ENCODE data around the gene SEL1L3. TPM values are rescaled to one million over a fixed set of nuclear protein-coding genes. Genes with fewer than 3 reads are reported as not detected.

SEL1L3 gene
- total RNA-seq, 2 experiments from 2014 or later, result 47.6 to 63.4 TPM

DNA sequence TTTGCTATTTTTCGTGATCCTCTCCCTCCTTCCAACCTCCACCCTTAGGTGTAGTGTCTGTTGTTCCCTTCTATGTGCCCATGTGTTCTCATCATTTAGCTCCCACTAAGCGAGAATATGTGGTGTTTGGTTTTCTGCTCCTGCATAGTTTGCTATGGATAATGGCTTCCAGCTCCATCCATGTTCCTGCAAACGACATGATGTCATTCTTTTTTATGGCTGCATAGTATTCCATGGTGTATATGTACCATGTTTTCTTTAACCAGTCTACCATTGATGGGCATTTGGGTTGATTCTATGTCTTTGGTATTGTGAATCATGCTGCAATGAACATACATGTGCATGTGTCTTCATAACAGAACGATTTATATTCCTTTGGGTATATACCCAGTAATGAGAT is 102.7 kb downstream of the SEL1L3 start:
- CTCF ChIA-PET, result no interaction called here
- DNase-seq, result no peak
- Mint-ChIP-seq H3K27me3 (no peaks in the 10 kb centered on the region), H3K36me3 (ENCODE audit: low read depth) (peaks cover 42% of the 10 kb centered on the region), H3K4me3 (no peak overlapping the region), H3K27ac (no peak overlapping the region), H3K9me3 (no peaks in the 10 kb centered on the region), H3K4me1 (no peaks in the 10 kb centered on the region)
- POLR2A ChIA-PET, result no interaction called here

DNA sequence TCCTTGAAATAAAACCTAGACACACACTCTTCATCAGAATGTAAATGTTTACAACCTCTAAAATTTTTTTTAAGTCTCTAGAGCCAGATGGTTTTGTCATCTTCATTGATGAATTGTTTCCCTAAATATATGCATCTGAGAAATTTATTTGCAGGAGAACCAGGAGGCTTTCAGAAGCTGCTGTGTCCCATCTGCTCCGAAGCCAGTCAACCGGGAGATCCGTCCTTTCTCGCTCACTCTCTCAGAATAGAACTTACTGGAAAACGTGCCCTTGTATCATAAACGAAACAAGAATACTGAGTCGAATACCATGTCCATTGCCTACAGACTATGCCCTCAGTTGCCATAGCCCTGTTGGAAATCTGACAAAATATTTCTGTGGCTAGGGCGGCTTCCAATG is 103.7 kb downstream of the SEL1L3 start:
- CTCF ChIA-PET, result no interaction called here

DNA sequence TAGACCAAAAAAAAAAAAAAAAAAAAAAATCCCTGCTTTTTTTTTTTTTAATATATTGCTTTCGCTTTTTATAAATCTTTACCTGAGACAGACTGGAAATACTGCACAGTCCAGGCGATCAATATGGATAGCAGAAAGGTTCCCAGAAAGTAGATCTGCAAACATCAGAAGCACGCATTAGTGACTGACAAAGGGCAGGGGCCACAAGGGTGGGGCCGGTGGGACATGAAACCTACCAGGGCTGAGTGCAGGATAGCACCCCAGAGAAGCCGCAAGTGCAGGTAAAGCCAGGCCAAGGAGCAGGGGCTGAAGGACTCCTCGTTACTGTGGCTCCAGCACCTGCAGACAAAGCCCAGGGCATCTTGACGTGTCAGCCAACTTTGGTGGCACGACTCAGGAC is 105.3 kb downstream of the SEL1L3 start:
- Mint-ChIP-seq H3K9me3 (no peaks in the 10 kb centered on the region), H3K27me3 (no peaks in the 10 kb centered on the region), H3K36me3 (ENCODE audit: low read depth) (peaks cover 32% of the 10 kb centered on the region), H3K27ac (no peak overlapping the region), H3K4me1 (no peaks in the 10 kb centered on the region), H3K4me3 (no peak overlapping the region)
- POLR2A ChIA-PET, result no interaction called here
- no peak for DNase-seq
- CTCF ChIA-PET, result no interaction called here

More for the DNA sequence above, 103.7 kb downstream of the SEL1L3 start:
- Mint-ChIP-seq H3K27me3 (no peaks in the 10 kb centered on the region), H3K36me3 (ENCODE audit: low read depth) (peaks cover 34% of the 10 kb centered on the region), H3K4me1 (no peaks in the 10 kb centered on the region), H3K4me3 (no peak overlapping the region), H3K9me3 (no peaks in the 10 kb centered on the region), H3K27ac (no peak overlapping the region)
- POLR2A ChIA-PET, result no interaction called here
- DNase-seq, result no peak

DNA sequence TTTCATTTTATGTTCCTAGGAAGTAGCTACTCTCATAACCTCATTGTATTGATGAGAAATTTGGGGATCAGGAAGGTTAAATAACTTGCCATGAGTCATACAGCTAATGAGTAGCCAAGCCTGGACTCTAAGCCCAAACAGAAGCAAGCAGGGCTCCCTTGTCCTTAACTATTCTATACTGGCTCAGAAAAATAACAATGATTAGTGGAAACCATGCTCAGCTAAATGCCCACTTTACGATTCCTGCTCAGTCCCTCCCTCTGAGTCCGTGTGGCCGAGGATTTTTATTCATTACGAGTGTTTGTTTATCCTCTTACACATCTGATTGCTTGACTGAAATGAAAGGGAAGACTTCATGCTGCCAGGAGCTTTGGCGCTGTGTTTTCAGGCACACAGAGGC is 106.3 kb downstream of the SEL1L3 start:
- no peak overlapping the region for H3K4me3 Mint-ChIP-seq
- H3K27ac Mint-ChIP-seq, result no peak overlapping the region
- no peaks in the 10 kb centered on the region for H3K27me3 Mint-ChIP-seq
- POLR2A ChIA-PET, result no interaction called here
- DNase-seq, result no peak
- H3K4me1 Mint-ChIP-seq, result no peaks in the 10 kb centered on the region
- peaks cover 29% of the 10 kb centered on the region for H3K36me3 Mint-ChIP-seq (ENCODE audit: low read depth)
- CTCF ChIA-PET, result no interaction called here
- no peaks in the 10 kb centered on the region for H3K9me3 Mint-ChIP-seq

DNA sequence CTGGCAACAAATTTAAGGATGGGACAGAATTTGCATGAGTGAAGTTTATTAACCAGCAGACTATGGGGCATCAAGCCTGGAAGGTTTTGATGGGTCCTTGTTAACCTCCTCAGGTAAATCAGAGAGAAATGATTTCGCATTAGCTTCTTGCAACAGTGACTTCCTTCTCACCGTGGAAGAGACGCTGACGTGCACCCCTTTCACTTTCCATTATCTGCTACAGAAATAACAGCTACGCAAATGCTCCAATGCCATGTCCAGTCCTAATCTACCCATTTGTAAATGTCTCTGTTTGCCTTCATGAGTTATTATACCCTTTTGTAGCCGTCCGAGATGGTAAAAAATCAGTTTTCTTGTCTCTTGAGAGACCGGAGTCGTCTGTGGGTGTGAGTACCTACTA is 106.9 kb downstream of the SEL1L3 start:
- POLR2A ChIA-PET, result no interaction called here

DNA sequence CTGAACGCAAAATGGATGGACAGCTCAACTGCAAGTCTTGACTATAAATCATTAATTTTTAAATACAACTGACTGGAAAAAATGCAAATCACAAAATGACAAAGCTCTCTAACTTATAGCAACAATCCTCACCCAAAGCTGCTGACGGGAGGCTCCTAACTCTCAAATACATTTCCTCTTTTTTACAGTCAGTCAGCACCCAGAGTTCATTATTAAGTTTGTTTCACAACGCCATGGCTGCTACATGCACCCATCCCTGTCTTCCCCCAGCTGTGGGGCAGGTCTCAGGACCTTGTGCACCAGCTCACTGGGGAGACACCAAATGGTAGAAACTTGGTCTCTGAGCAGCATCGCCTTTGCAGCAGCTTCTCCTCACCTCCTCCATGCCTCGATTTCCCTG is 109.5 kb downstream of the SEL1L3 start:
- Mint-ChIP-seq H3K27ac (no peak overlapping the region), H3K27me3 (no peaks in the 10 kb centered on the region), H3K9me3 (no peaks in the 10 kb centered on the region), H3K36me3 (ENCODE audit: low read depth) (peaks cover 8% of the 10 kb centered on the region), H3K4me3 (no peak overlapping the region), H3K4me1 (no peaks in the 10 kb centered on the region)
- DNase-seq, result no peak
- POLR2A ChIA-PET, result no interaction called here
- CTCF ChIA-PET, result interaction anchor here (1.4 kb wide), 1 partner anchor 15 kb away, joined by 5 read pairs; no protein-coding TSS in a partner anchor

More for the DNA sequence above, 106.9 kb downstream of the SEL1L3 start:
- Mint-ChIP-seq H3K36me3 (ENCODE audit: low read depth) (peaks cover 26% of the 10 kb centered on the region), H3K27me3 (no peaks in the 10 kb centered on the region), H3K4me1 (no peaks in the 10 kb centered on the region), H3K4me3 (no peak overlapping the region), H3K9me3 (no peaks in the 10 kb centered on the region), H3K27ac (no peak overlapping the region)
- no peak for DNase-seq
- CTCF ChIA-PET, result no interaction called here

DNA sequence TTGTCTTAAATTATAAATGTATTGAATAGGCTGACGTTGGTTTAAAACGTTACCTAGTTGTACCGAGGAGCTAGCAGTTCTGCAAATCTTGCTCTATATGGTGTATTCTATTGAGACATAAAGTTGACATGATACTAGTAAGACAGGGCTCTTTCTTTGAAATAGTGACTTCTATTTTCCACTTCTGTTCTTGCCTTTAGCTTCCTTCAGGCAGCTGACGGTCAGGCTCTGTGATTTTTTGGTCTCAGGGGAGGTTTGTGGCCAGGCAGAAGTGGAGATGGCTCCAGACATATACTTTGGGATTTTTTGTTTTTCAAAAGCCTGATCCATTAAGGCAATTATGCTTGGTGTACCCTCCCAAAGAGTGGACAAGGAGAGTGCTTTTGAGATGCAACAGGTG is 111.9 kb downstream of the SEL1L3 start:
- no peaks in the 10 kb centered on the region for H3K27me3 Mint-ChIP-seq
- peaks cover 8% of the 10 kb centered on the region for H3K36me3 Mint-ChIP-seq (ENCODE audit: low read depth)
- H3K9me3 Mint-ChIP-seq, result no peaks in the 10 kb centered on the region
- DNase-seq, result no peak
- ChIA-PET POLR2A (no interaction called here), CTCF (no interaction called here)
- H3K4me3 Mint-ChIP-seq, result no peak overlapping the region
- no peaks in the 10 kb centered on the region for H3K4me1 Mint-ChIP-seq
- H3K27ac Mint-ChIP-seq, result no peak overlapping the region

DNA sequence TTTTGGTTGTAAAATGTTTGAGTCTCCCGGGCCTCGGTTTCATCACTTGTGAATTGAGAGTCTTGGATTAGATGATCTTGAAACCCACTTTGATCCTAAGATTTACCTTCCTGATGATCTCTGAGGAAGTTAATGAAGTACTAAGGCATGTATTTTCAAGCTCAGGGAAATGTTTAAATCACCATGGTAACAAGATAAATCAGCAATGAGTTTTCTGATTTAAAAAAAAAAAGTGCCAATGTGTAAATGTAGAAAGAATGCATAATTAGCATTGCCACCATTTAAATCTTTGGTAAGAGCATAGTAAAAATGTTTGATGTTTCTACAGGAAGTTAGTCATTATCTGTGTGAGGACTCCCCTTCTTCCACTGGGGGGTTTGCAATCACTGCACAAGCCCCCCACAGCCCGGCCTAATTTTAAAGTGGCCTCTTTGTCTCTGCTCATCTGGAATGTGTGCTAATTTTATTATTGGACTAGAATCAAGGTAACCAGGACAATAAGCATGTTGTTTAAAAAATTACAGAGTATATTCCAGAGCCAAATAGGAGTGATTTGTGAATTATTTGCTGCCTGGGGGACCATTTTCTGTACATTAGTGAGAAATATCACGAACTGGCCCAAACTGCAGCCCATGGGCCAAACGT is 113.5 kb downstream of the SEL1L3 start:
- Mint-ChIP-seq H3K9me3 (no peaks in the 10 kb centered on the region), H3K4me1 (no peaks in the 10 kb centered on the region), H3K27me3 (no peaks in the 10 kb centered on the region), H3K4me3 (no peak overlapping the region), H3K27ac (no peak overlapping the region), H3K36me3 (ENCODE audit: low read depth) (peaks cover 5% of the 10 kb centered on the region)
- ChIA-PET POLR2A (no interaction called here), CTCF (interaction anchor here (0.6 to 0.7 kb wide), 2 partner anchors 45 to 119 kb away, joined by 4 read pairs; no protein-coding TSS in a partner anchor)
- no peak for DNase-seq

DNA sequence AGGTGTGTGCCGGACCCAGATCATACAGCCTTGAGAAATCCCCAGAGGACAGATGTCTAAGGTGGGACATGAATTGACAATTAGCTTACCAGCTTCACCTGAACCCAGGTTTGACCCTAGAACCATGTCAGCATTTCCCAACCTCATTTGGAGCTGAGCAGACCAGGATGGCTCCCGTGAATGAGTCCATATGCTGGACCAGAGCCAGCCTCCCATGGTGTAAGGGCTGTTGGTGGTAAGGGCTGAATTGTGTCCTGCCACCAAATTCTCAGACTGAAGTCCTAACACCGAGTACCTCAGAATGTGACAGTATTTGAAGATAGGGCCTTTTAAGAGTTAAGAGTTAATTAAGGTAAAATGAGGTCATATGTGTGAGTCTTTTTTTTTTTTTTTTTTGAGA is 118.8 kb downstream of the SEL1L3 start:
- H3K9me3 Mint-ChIP-seq, result no peaks in the 10 kb centered on the region
- H3K27ac Mint-ChIP-seq, result no peak overlapping the region
- no peaks in the 10 kb centered on the region for H3K36me3 Mint-ChIP-seq (ENCODE audit: low read depth)
- ChIA-PET CTCF (interaction anchor here (0.5 kb wide), 1 partner anchor 116 kb away, joined by 4 read pairs; no protein-coding TSS in a partner anchor), POLR2A (no interaction called here)
- H3K4me1 Mint-ChIP-seq, result no peaks in the 10 kb centered on the region
- no peak overlapping the region for H3K4me3 Mint-ChIP-seq
- H3K27me3 Mint-ChIP-seq, result no peaks in the 10 kb centered on the region
- DNase-seq, result no peak

DNA sequence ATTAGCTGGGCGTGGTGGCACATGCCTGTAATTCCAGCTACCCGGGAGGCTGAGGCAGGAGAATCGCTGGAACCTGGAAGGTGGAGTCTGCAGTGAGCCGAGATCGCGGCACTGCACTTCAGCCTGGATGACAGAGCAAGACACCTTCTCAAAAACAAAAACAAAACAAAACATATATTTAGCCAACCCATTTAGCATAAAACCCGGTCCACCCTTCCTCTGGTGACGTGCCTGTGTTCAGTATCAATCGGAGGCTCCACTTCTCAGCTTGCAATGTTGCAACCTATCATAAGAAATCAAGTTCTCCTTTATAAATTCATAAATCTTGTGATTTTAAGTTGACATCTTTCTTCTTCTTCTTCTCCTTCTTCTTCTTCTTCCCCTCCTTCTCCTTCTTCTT is 133.2 kb downstream of the SEL1L3 start:
- H3K36me3 Mint-ChIP-seq (ENCODE audit: low read depth), result no peaks in the 10 kb centered on the region
- H3K4me1 Mint-ChIP-seq, result no peaks in the 10 kb centered on the region
- ChIA-PET CTCF (no interaction called here), POLR2A (no interaction called here)
- peaks cover 5% of the 10 kb centered on the region for H3K27me3 Mint-ChIP-seq
- H3K9me3 Mint-ChIP-seq, result peaks cover 3% of the 10 kb centered on the region
- H3K4me3 Mint-ChIP-seq, result no peak overlapping the region
- H3K27ac Mint-ChIP-seq, result no peak overlapping the region
- DNase-seq, result no peak

DNA sequence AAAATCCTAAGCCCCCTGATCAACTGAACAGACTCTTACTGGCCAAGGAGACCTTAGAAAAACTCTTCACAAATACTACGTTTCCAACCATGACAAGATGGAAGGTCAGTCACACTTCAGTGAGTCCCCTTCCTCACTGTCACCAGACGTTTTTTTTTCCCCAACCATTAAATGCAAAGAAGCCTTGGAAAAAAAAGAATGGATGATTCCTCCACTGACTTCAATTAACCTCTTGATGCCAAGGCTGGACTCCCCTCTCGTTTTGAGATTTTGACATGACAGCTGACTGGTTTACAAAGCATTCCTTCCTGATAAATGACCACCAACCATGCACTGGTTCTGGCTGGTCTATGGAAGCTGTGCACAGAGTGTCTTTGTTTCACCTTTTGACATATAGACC is 133.9 kb downstream of the SEL1L3 start:
- POLR2A ChIA-PET, result no interaction called here
- H3K27ac Mint-ChIP-seq, result no peak overlapping the region
- H3K27me3 Mint-ChIP-seq, result peaks cover 4% of the 10 kb centered on the region
- peaks cover 3% of the 10 kb centered on the region for H3K9me3 Mint-ChIP-seq
- no peaks in the 10 kb centered on the region for H3K36me3 Mint-ChIP-seq (ENCODE audit: low read depth)
- H3K4me3 Mint-ChIP-seq, result no peak overlapping the region
- DNase-seq, result no peak
- no peaks in the 10 kb centered on the region for H3K4me1 Mint-ChIP-seq
- CTCF ChIA-PET, result no interaction called here

DNA sequence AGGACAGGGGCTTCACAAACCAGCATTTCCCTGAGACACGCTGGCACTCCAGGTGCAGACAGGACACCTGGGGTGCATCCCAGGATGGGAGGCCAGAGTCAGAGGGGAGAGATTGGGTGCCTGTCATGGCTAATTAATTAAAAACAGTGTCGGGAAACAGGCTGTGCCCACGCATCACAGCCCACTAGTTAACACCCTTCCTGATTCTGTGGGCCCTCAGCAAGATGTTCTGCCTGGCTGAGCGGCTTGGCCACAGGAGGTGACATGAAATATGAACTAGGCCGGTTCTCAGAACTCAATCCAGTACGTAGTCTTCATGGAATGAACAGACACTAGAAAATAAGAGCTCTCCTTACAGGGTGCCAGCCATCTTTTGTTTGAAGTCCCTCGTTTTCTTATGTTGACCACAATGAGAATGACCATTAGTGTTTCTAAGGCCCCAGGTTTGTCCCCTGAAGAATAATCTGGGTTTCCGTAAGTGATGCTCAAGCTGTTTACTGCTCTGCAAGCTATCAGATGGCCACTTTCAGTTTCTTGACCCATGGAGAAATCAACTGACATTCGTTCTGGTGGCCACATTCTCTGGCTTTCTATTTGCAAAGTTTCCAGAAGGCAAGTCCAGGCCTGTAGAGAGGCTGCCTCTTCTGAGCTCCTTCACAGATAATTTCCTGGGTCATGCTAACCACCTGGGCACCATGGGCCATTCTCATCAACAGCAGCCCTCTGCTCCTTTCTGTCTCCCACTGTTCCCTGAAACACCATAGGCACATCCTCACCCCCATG is 134.9 kb downstream of the SEL1L3 start:
- H3K4me3 Mint-ChIP-seq, result no peak overlapping the region
- no peaks in the 10 kb centered on the region for H3K4me1 Mint-ChIP-seq
- no peaks in the 10 kb centered on the region for H3K36me3 Mint-ChIP-seq (ENCODE audit: low read depth)
- ChIA-PET POLR2A (no interaction called here), CTCF (interaction anchor here (1.0 kb wide), 1 partner anchor 10 kb away, joined by 3 read pairs; no protein-coding TSS in a partner anchor)
- DNase-seq, result no peak
- H3K27me3 Mint-ChIP-seq, result peaks cover 2% of the 10 kb centered on the region
- H3K27ac Mint-ChIP-seq, result no peak overlapping the region
- H3K9me3 Mint-ChIP-seq, result peaks cover 3% of the 10 kb centered on the region

DNA sequence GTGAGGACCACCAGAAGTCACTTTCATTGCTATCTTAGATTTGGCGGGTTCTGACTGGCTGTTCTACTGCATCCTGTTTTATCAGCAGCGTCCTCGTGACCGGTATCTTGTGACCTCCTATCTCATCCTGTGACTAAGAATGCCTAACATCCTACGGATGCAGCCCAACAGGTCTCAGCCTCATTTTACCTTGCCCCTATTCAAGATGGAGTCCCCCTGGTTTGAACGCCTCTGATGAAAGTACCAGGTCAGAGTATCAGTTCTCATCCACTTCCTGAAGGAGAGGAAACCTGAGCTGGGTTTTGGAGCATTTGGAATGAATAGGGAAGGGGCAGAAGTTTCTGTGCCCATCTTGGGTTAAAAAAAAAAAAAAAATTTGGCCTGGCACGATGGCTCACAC is 136.9 kb downstream of the SEL1L3 start:
- DNase-seq, result no peak
- no peaks in the 10 kb centered on the region for H3K36me3 Mint-ChIP-seq (ENCODE audit: low read depth)
- no peak overlapping the region for H3K4me3 Mint-ChIP-seq
- H3K27ac Mint-ChIP-seq, result no peak overlapping the region
- no peaks in the 10 kb centered on the region for H3K4me1 Mint-ChIP-seq
- peaks cover 3% of the 10 kb centered on the region for H3K9me3 Mint-ChIP-seq
- ChIA-PET POLR2A (no interaction called here), CTCF (no interaction called here)
- H3K27me3 Mint-ChIP-seq, result peaks cover 2% of the 10 kb centered on the region

DNA sequence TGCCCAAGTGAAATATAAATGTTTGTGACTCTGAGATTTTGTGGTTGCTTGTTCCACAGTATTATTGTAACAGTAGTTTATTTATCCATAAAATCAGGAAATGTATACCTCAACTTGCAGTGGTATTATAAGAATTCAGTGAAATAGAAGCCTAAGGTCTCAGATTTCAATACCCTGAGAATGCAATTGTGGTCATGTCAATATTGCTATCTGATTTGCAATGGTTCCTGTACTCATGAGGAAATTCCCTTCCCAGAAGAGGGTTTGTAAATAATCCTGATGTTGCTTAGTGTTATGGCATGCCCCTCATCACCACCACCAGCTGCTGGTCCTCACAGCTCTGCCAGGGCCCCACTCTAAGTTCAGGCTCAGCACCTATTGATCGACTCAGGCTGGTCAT is 139.4 kb downstream of the SEL1L3 start:
- Mint-ChIP-seq H3K27ac (no peak overlapping the region), H3K36me3 (ENCODE audit: low read depth) (no peaks in the 10 kb centered on the region), H3K4me3 (no peak overlapping the region), H3K27me3 (peaks cover 1% of the 10 kb centered on the region), H3K4me1 (no peaks in the 10 kb centered on the region), H3K9me3 (peaks cover 2% of the 10 kb centered on the region)
- CTCF ChIA-PET, result interaction anchor here (1.0 kb wide), 1 partner anchor 27 kb away, joined by 3 read pairs; no protein-coding TSS in a partner anchor
- no peak for DNase-seq
- POLR2A ChIA-PET, result no interaction called here

Data from activated CD4-positive, alpha-beta T cell treated with anti-CD3 and anti-CD28 coated beads, Interleukin-2, amount 10 ng/mL, durations not matched to agents 7 days and 5 days (primary cell).